ENCODE data around the gene IQSEC1. TPM values are rescaled to one million over a fixed set of nuclear protein-coding genes. Genes with fewer than 3 reads are reported as not detected.

The IQSEC1 gene
- total RNA-seq, 1 donor from 2014 or later, result 29.5 TPM

- no peak for FAIRE-seq
- no peak for DNase-seq (ENCODE audit: low read depth)
- Histone ChIP-seq H3K9ac (ENCODE audit: low read length) (peak overlapping the region; percentile 88), H3K27ac (ENCODE audit: low read depth, low read length) (peak overlapping the region; percentile 64), H3K4me2 (ENCODE audit: low read length) (peak overlapping the region; percentile 100), H3K4me3 (ENCODE audit: insufficient read depth, low read depth, low read length) (peak overlapping the region; percentile 83), H3K36me3 (ENCODE audit: insufficient read depth, low read length) (no peaks in the 10 kb centered on the region), H3K9me3 (ENCODE audit: insufficient read depth, low read depth, low read length) (no peaks in the 10 kb centered on the region), H3K27me3 (ENCODE audit: insufficient read depth, low read length) (no peaks in the 10 kb centered on the region), H2AFZ (ENCODE audit: low read depth, low read length) (peak overlapping the region; percentile 79), H3K79me2 (ENCODE audit: insufficient read depth, low read length) (peaks cover 47% of the 10 kb centered on the region), H4K20me1 (ENCODE audit: insufficient read depth, low read length) (peaks cover 50% of the 10 kb centered on the region), H3K4me1 (ENCODE audit: insufficient read depth, low read length) (peaks cover 16% of the 10 kb centered on the region)
- H3K27me3 Mint-ChIP-seq (ENCODE audit: low read depth, unreplicated experiment), result peaks cover 11% of the 10 kb centered on the region
- no peak for TF ChIP-seq CTCF (IDR thresholded peaks at IDR 0.05; ENCODE audit: insufficient read depth, low read depth, low read length)
- peak overlapping the region; percentile 94 for H3K4me3 Mint-ChIP-seq (ENCODE audit: unreplicated experiment)
- H3K27ac Mint-ChIP-seq (ENCODE audit: unreplicated experiment), result peak overlapping the region; percentile 94
- no peaks in the 10 kb centered on the region for H3K9me3 Mint-ChIP-seq (ENCODE audit: unreplicated experiment)
- peaks cover 5% of the 10 kb centered on the region for H3K36me3 Mint-ChIP-seq (ENCODE audit: low read depth, unreplicated experiment)
- H3K4me1 Mint-ChIP-seq (ENCODE audit: low read depth, unreplicated experiment), result peaks cover 21% of the 10 kb centered on the region
Observed at GRCh38 chr3:12966847-12967605, 106.2 kb downstream of the IQSEC1 start.

- Mint-ChIP-seq H3K9me3 (ENCODE audit: unreplicated experiment) (no peaks in the 10 kb centered on the region), H3K27me3 (ENCODE audit: low read depth, unreplicated experiment) (peaks cover 11% of the 10 kb centered on the region), H3K36me3 (ENCODE audit: low read depth, unreplicated experiment) (peaks cover 7% of the 10 kb centered on the region), H3K27ac (ENCODE audit: unreplicated experiment) (peak overlapping the region; percentile 94), H3K4me3 (ENCODE audit: unreplicated experiment) (peak overlapping the region; percentile 94), H3K4me1 (ENCODE audit: low read depth, unreplicated experiment) (peaks cover 21% of the 10 kb centered on the region)
- Histone ChIP-seq H2AFZ (ENCODE audit: low read depth, low read length) (peak overlapping the region; percentile 79), H3K27me3 (ENCODE audit: insufficient read depth, low read length) (no peaks in the 10 kb centered on the region), H4K20me1 (ENCODE audit: insufficient read depth, low read length) (peaks cover 58% of the 10 kb centered on the region), H3K9me3 (ENCODE audit: insufficient read depth, low read depth, low read length) (no peaks in the 10 kb centered on the region), H3K27ac (ENCODE audit: low read depth, low read length) (no peak overlapping the region), H3K9ac (ENCODE audit: low read length) (peak overlapping the region; percentile 88), H3K36me3 (ENCODE audit: insufficient read depth, low read length) (no peaks in the 10 kb centered on the region), H3K79me2 (ENCODE audit: insufficient read depth, low read length) (peaks cover 55% of the 10 kb centered on the region), H3K4me1 (ENCODE audit: insufficient read depth, low read length) (peaks cover 16% of the 10 kb centered on the region), H3K4me2 (ENCODE audit: low read length) (peak overlapping the region; percentile 100), H3K4me3 (ENCODE audit: insufficient read depth, low read depth, low read length) (peak overlapping the region; percentile 83)
- FAIRE-seq (no peak), DNase-seq (ENCODE audit: low read depth) (no peak)
- TF ChIP-seq EZH2 (IDR thresholded peaks at IDR 0.05; ENCODE audit: insufficient read depth, low read length), result no peak
- TF ChIP-seq CTCF (IDR thresholded peaks at IDR 0.05; ENCODE audit: insufficient read depth, low read depth, low read length), result no peak
Observed at GRCh38 chr3:12965999-12966846, 107.0 kb downstream of the IQSEC1 start.
